Endothelial cell of umbilical vein (primary cell): ENCODE results near the gene CLEC16A. TPM values are rescaled to one million over a fixed set of nuclear protein-coding genes. Genes with fewer than 3 reads are reported as not detected.

Experiments used
- BruUV-seq: library from RNA; stranded (reverse); fragments of 400-500 nt; replicated peaks from 2 replicates; lab custom pipeline; 2021; lab: Mats Ljungman, UMichigan
- CTCF ChIA-PET: fragments of 300-600, 350-600 bp; sonication (Branson Sonifier 250); formaldehyde crosslinking; loops from one replicate; lab custom pipeline; 2021; ENCODE audit warnings: antibody characterized with exemption, inconsistent platforms; lab: Charles Lee
- POLR2A ChIA-PET: fragments of 300-600, 350-600 bp; sonication (Branson Sonifier 250); formaldehyde crosslinking; loops from one replicate; lab custom pipeline; 2021; ENCODE audit warnings: antibody characterized with exemption, inconsistent platforms; lab: Charles Lee
- DNase-seq: peaks from one replicate; pipeline ENCODE4 v3.0.0-alpha.2; 2011; ENCODE audit warnings: low read depth, low spot score
- FAIRE-seq: peaks from 2 replicates; lab custom pipeline; 2011; peaks lifted over from hg19 to GRCh38; lab: Jason Lieb, UNC
- H2AFZ ChIP-seq: 2 replicates; pipeline ENCODE4 v1.6.0; 2012; ENCODE audit warnings: low read depth, low read length, control low read depth, inconsistent platforms
- H3K27ac ChIP-seq: 2 replicates; pipeline ENCODE4 v1.5.1; 2011; ENCODE audit warnings: low read depth, mild to moderate bottlenecking, control low read depth, low read length, moderate library complexity; ENCODE audit not compliant: insufficient read depth
- H3K27me3 ChIP-seq, 2 experiments: 2 replicates each; pipeline versions ENCODE4 v1.6.0 to v1.6.1; 2011; ENCODE audit warnings: low read length in 2 of 2, mixed read lengths in 1 of 2; ENCODE audit not compliant: control insufficient read depth in 2 of 2, insufficient read depth in 2 of 2
- H3K36me3 ChIP-seq, 2 experiments: 2 replicates in 1 of 2; 3 replicates in 1 of 2; pipeline ENCODE4 v1.5.1; 2011; ENCODE audit warnings: low read length in 2 of 2, mild to moderate bottlenecking in 1 of 2, moderate library complexity in 1 of 2; ENCODE audit not compliant: control insufficient read depth in 2 of 2, insufficient read depth in 2 of 2; ENCODE audit errors: extremely low read depth in 1 of 2
- H3K4me1 ChIP-seq: 3 replicates; pipeline ENCODE4 v1.5.1; 2011; ENCODE audit warnings: mild to moderate bottlenecking, low read length; ENCODE audit not compliant: control insufficient read depth, insufficient read depth; ENCODE audit errors: extremely low read depth
- H3K4me2 ChIP-seq: 2 replicates; pipeline ENCODE4 v1.6.1; 2011; ENCODE audit warnings: low read length, control low read depth, mixed read lengths; ENCODE audit not compliant: insufficient read depth
- H3K4me3 ChIP-seq, 3 experiments: fragments of 200-600 bp in 1 of 3; sonication (generic), shearing (Covaris generic) in 1 of 3; replicated peaks in 1 of 3; 2 replicates each; pipeline ENCODE4 v1.5.1; 2011 to 2016; ENCODE audit warnings: control low read depth in 3 of 3, low read length in 3 of 3, mild to moderate bottlenecking in 2 of 3, inconsistent platforms in 1 of 3, low read depth in 1 of 3, moderate library complexity in 1 of 3; ENCODE audit not compliant: insufficient read depth in 1 of 3
- H3K79me2 ChIP-seq: 2 replicates; pipeline ENCODE4 v1.6.0; 2012; ENCODE audit warnings: low read length, inconsistent platforms; ENCODE audit not compliant: control insufficient read depth, insufficient read depth
- H3K9ac ChIP-seq: replicated peaks from 2 replicates; pipeline ENCODE3; 2011; ENCODE audit warnings: low read length, control low read depth; ENCODE audit not compliant: insufficient read depth; ENCODE audit errors: extremely low read depth
- H3K9me1 ChIP-seq: replicated peaks from 3 replicates; pipeline ENCODE4 v1.6.0; 2011; ENCODE audit warnings: mild to moderate bottlenecking, low read length; ENCODE audit not compliant: control insufficient read depth, insufficient read depth; ENCODE audit errors: extremely low read depth
- H3K9me3 ChIP-seq: replicated peaks from 2 replicates; pipeline ENCODE4 v1.5.1; 2012; ENCODE audit warnings: low read length, inconsistent platforms; ENCODE audit not compliant: control insufficient read depth, insufficient read depth
- H4K20me1 ChIP-seq: replicated peaks from 2 replicates; pipeline ENCODE3; 2011; ENCODE audit warnings: mild to moderate bottlenecking, low read length; ENCODE audit not compliant: control insufficient read depth, insufficient read depth; ENCODE audit errors: extremely low read depth
- CTCF ChIP-seq, 2 donors: IDR thresholded peaks; 1 replicate in 1 of 2; 2 replicates in 1 of 2; pipeline ENCODE4 v1.5.1; 2011; ENCODE audit warnings: low read length in 2 of 2, mild to moderate bottlenecking in 2 of 2, moderate library complexity in 2 of 2, control low read depth in 1 of 2, inconsistent platforms in 1 of 2, low read depth in 1 of 2; ENCODE audit not compliant: insufficient read depth in 1 of 2; ENCODE audit errors: extremely low read depth in 1 of 2
- EZH2 ChIP-seq: IDR thresholded peaks from 2 replicates; pipeline ENCODE4 v1.6.1; 2012; ENCODE audit warnings: borderline replicate concordance, low read depth, mild to moderate bottlenecking, moderate library complexity, low read length, inconsistent platforms; ENCODE audit not compliant: severe bottlenecking
- FOS ChIP-seq: IDR thresholded peaks from 2 replicates; pipeline ENCODE4 v1.6.1; 2011; ENCODE audit warnings: mild to moderate bottlenecking, low read length, moderate library complexity, borderline replicate concordance; ENCODE audit not compliant: insufficient read depth
- GATA2 ChIP-seq: IDR thresholded peaks from 2 replicates; pipeline ENCODE4 v1.7.0; 2011; ENCODE audit warnings: low read depth, mild to moderate bottlenecking, moderate library complexity, mixed read lengths, low read length; ENCODE audit not compliant: insufficient read length, insufficient read depth
- JUN ChIP-seq: IDR thresholded peaks from 2 replicates; pipeline ENCODE4 v1.6.1; 2011; ENCODE audit warnings: borderline replicate concordance, low read depth; ENCODE audit not compliant: insufficient read length, insufficient read depth
- MAX ChIP-seq: IDR thresholded peaks from 2 replicates; pipeline ENCODE4 v1.6.1; 2011; ENCODE audit not compliant: insufficient read depth, insufficient read length
- MYC ChIP-seq: IDR thresholded peaks from one replicate; pipeline ENCODE4 v1.6.1; 2011; ENCODE audit warnings: mild to moderate bottlenecking, low read depth, low read length
- POLR2A ChIP-seq: IDR thresholded peaks from 2 replicates; pipeline ENCODE4 v1.6.1; 2012; ENCODE audit warnings: low read depth, mild to moderate bottlenecking, control low read depth, low read length
- POLR2AphosphoS5 ChIP-seq: IDR thresholded peaks from 2 replicates; pipeline ENCODE4 v1.6.1; 2012; ENCODE audit warnings: low read depth, mild to moderate bottlenecking, control low read depth, low read length, moderate library complexity; ENCODE audit not compliant: insufficient read depth
- dilution Hi-C: fragments of 300-500 bp; cut with MboI; formaldehyde crosslinking; loops from one replicate; pipeline ENCODE4 v1.15.0; 2019; ENCODE audit warnings: low sequenced_read_pairs; ENCODE audit not compliant: extremely low pct_ligation_motif_present
- intact Hi-C: fragments of 100-400 bp; cut with micrococcal nuclease; formaldehyde crosslinking; loops from one replicate; pipeline ENCODE4 v1.10.0; 2022
- polyA plus RNA-seq, 4 experiments: library from polyadenylated mRNA; depleted of rRNA in 3 of 4; stranded (reverse) in 3 of 4; unstranded in 1 of 4; fragments of >200 nt; gene quantifications; 2 replicates each; pipeline versions ENCODE4 v1.2.1 to v1.2.3, GENCODE V29; 2011 to 2012; ENCODE audit warnings: missing spikeins in 1 of 4
- total RNA-seq: library from RNA; stranded (reverse); gene quantifications from 2 replicates; pipeline ENCODE4 v1.2.3, GENCODE V29; 2021

Gene CLEC16A
- total and polyA plus RNA-seq, 2 donors (not counting 3 experiments of a cell fraction or from before 2014, with no cell fraction given), result 11.4 to 23.3 TPM

DNA sequence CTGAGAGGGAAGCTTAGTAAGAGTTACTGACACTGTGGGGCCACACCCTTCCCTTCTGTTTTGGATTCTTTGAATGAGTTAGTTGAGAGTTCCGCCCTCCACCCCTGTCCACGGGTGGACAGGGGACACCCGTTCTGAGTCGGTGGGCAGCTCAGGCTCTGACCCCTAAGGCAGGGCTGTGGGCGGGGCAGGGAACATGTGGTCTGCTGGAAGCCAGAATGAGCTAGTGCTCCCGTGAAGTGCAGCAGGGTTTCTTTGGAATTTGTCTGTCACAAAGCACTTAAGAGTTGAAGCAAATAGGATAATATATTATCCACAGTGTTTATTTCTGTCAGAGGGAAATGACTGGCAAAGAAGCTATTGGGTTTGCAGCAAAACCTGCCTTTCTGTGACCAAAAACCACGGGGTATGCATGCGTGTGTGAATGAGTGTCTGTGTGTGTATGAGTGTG is 90.1 kb downstream of the CLEC16A start:
- Histone ChIP-seq H4K20me1 (no peaks in the 10 kb centered on the region), H3K36me3 (peaks cover 0 to 6% of the 10 kb centered on the region in 2 experiments), H3K4me3 (no peak overlapping the region), H3K27ac (no peak overlapping the region), H3K9ac (no peak overlapping the region), H3K27me3 (no peaks in the 10 kb centered on the region), H3K9me3 (no peaks in the 10 kb centered on the region), H3K4me1 (no peaks in the 10 kb centered on the region), H3K79me2 (no peaks in the 10 kb centered on the region), H2AFZ (no peak overlapping the region), H3K9me1 (no peaks in the 10 kb centered on the region), H3K4me2 (no peak overlapping the region)
- DNase-seq, result no peak
- BruUV-seq, result no TSS peak
- TF ChIP-seq POLR2A, result no peak
- no peak for TF ChIP-seq MAX
- TF ChIP-seq MYC, result no peak
- TF ChIP-seq GATA2, result no peak
- FAIRE-seq, result no peak
- dilution Hi-C loops, result no loop called here
- ChIA-PET CTCF (interaction anchor here (1.3 kb wide), 1 partner anchor 12 kb away, joined by 4 read pairs; no protein-coding TSS in a partner anchor), POLR2A (no interaction called here)
- intact Hi-C loops, result no loop called here

DNA sequence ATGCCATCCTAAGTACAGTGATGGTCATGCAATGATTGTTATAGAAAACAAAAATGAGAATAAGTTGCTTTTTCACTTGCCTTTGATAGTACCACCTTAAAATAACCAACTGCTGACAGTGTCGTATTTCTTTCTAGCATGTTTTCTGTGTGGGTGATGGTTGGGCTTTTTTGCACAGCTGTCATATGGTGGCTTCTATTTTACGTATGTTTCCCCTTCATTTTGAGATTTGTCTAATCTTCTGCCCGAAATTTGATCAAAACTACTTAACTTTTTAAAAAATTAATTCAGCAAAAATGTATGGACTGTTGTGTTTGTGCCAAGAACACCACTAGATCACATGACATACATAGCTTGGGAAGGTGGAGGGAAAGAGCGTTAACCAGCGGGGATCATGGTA is 90.7 kb downstream of the CLEC16A start:
- no peak overlapping the region for H3K27ac ChIP-seq
- H3K79me2 ChIP-seq, result no peaks in the 10 kb centered on the region
- no peaks in the 10 kb centered on the region for H3K27me3 ChIP-seq
- ChIA-PET POLR2A (no interaction called here), CTCF (interaction anchor here (1.6 kb wide), 1 partner anchor 16 kb away, joined by 5 read pairs; no protein-coding TSS in a partner anchor)
- DNase-seq (no peak), FAIRE-seq (no peak)
- no TSS peak for BruUV-seq
- H3K9me1 ChIP-seq, result no peaks in the 10 kb centered on the region
- no peak overlapping the region for H3K9ac ChIP-seq
- no peak for TF ChIP-seq JUN
- TF ChIP-seq POLR2A, result no peak
- TF ChIP-seq GATA2, result no peak
- TF ChIP-seq MYC, result no peak
- no peak for TF ChIP-seq EZH2
- TF ChIP-seq CTCF (IDR thresholded peaks at IDR 0.05; ENCODE audit: extremely low read depth in 1 of 2, insufficient read depth in 1 of 2, low read depth in 1 of 2, low read length in 2 of 2), result no peak
- TF ChIP-seq POLR2AphosphoS5, result no peak
- no peak for TF ChIP-seq MAX
- no peak for TF ChIP-seq FOS
- no peak overlapping the region for H3K4me2 ChIP-seq
- no peaks in the 10 kb centered on the region for H3K9me3 ChIP-seq
- no peaks in the 10 kb centered on the region for H3K4me1 ChIP-seq
- dilution Hi-C loops (no loop called here), intact Hi-C loops (no loop called here)
- no peaks in the 10 kb centered on the region for H4K20me1 ChIP-seq
- H3K36me3 ChIP-seq, result peaks cover 0 to 9% of the 10 kb centered on the region in 2 experiments
- no peak overlapping the region for H2AFZ ChIP-seq
- H3K4me3 ChIP-seq, result no peak overlapping the region
